Esophagus muscularis mucosa (tissue), 4 donors: ENCODE data around the gene SPARCL1.

ENCODE experiments used
- EP300 ChIP-seq: sonication (generic); formaldehyde crosslinking; IDR thresholded peaks from one replicate; pipeline ENCODE4 v1.6.1; 2017; ENCODE audit warnings: antibody characterized with exemption
- POLR2A ChIP-seq: fragments of 450-650 bp; IDR thresholded peaks from one replicate; pipeline ENCODE4 v1.6.1; 2017; ENCODE audit warnings: antibody characterized with exemption, moderate library complexity, mild to moderate bottlenecking, low read depth
- POLR2AphosphoS5 ChIP-seq, 2 donors: sonication (generic); formaldehyde crosslinking; IDR thresholded peaks; one replicate each; pipeline ENCODE4 v1.6.1; 2017; ENCODE audit warnings: antibody characterized with exemption in 2 of 2
- TF ChIP-seq, protein P1 (sequence below), 3 experiments: fragments of 200-600 bp in 2 of 3; fragments of 450-650 bp in 1 of 3; sonication (generic) in 2 of 3; IDR thresholded peaks; one replicate each; pipeline ENCODE4 v1.5.1; 2017 to 2019; ENCODE audit warnings: antibody characterized with exemption in 3 of 3, mild to moderate bottlenecking in 2 of 3, moderate library complexity in 1 of 3

DNA sequence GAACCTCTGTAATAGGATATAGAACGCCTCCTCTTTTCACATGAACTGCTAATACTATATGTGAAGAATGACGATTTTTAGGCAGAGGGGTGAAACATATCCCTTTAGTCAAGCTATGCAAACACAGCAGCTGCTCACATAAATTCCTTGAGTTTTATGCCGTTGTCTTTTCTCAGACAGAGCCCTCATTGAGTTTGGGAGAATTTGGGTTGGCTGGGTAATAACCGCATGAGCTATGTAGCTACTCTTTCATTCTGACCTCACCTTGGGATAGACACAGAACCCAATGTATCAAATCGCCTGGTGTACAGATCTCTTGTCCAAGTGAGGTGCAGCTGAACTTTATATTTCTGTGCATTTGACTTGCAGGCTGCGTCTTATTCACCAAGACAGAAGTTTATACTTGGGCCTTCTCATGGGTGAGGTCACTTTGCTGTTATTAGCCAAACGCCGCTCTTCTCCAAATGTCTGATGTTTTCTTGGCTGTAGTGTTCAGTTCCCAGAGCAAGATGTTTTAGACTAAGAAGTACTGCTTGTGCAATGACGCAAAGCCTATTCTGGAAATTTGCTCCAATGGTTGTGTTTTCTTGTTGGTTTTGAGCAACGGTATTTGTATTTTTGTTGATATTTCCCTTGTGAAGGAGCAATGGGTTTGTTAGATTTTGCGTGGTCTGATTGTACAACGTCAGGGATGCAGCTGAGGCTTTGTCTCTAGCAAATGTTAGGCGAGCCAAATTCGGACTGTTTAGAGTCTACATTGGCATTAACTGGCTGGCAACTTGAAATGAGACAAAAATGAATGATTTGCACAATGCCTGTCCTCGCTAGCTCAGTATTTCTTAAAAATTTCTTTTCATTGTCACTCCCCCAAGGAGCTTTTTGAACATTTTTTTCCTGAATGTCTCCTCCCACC is 11.2 kb upstream of the SPARCL1 start:
- TF ChIP-seq, protein P1, sequence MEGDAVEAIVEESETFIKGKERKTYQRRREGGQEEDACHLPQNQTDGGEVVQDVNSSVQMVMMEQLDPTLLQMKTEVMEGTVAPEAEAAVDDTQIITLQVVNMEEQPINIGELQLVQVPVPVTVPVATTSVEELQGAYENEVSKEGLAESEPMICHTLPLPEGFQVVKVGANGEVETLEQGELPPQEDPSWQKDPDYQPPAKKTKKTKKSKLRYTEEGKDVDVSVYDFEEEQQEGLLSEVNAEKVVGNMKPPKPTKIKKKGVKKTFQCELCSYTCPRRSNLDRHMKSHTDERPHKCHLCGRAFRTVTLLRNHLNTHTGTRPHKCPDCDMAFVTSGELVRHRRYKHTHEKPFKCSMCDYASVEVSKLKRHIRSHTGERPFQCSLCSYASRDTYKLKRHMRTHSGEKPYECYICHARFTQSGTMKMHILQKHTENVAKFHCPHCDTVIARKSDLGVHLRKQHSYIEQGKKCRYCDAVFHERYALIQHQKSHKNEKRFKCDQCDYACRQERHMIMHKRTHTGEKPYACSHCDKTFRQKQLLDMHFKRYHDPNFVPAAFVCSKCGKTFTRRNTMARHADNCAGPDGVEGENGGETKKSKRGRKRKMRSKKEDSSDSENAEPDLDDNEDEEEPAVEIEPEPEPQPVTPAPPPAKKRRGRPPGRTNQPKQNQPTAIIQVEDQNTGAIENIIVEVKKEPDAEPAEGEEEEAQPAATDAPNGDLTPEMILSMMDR (IDR thresholded peaks at IDR 0.05), result no peak
- TF ChIP-seq POLR2A (no peak), EP300 (peak; percentile 86), POLR2AphosphoS5 (IDR thresholded peaks at IDR 0.05) (peak; percentile 83 to 84)
